ENCODE measurements around the gene NEAT1.
"Not testable (repeated sequence)": the region's sequence is repeated elsewhere in the genome, so short reads cannot be mapped to it uniquely, and the experiment has no call there.

The NEAT1 gene

GRCh38 chr11:65454696-65455456 is 32.3 kb downstream of the NEAT1 start:
- DNase-seq, result peak; percentile 36 to 87

GRCh38 chr11:65456418-65456817 is 33.8 kb downstream of the NEAT1 start:
- DNase-seq, result no peak

GRCh38 chr11:65459552-65459951 is 37.0 kb downstream of the NEAT1 start:
- DNase-seq, result no peak

GRCh38 chr11:65465471-65465870 is 42.9 kb downstream of the NEAT1 start:
- DNase-seq, result not testable (repeated sequence)

- DNase-seq, result not testable (repeated sequence)
These were observed 44.7 kb downstream of the NEAT1 start for GRCh38 chr11:65467306-65467705.

GRCh38 chr11:65468874-65469333 is 46.3 kb downstream of the NEAT1 start:
- DNase-seq, result peak; percentile 15 to 44

- no peak for DNase-seq
These were observed 47.9 kb downstream of the NEAT1 start for GRCh38 chr11:65470433-65471049.

- DNase-seq, result peak; percentile 30 to 71
These were observed 48.9 kb downstream of the NEAT1 start for GRCh38 chr11:65471447-65471891.

GRCh38 chr11:65472588-65473277 is 50.1 kb downstream of the NEAT1 start:
- DNase-seq, result not testable (repeated sequence)

GRCh38 chr11:65473278-65473860 is 50.8 kb downstream of the NEAT1 start:
- no peak for DNase-seq

GRCh38 chr11:65474864-65475263 is 52.3 kb downstream of the NEAT1 start:
- DNase-seq, result no peak

- DNase-seq, result no peak
These were observed 54.1 kb downstream of the NEAT1 start for GRCh38 chr11:65476632-65477148.

GRCh38 chr11:65477149-65477965 is 54.8 kb downstream of the NEAT1 start:
- peak; percentile 71 to 88 for DNase-seq

GRCh38 chr11:65478388-65479183 is 56.0 kb downstream of the NEAT1 start:
- DNase-seq, result no peak

GRCh38 chr11:65479184-65480145 is 56.9 kb downstream of the NEAT1 start:
- DNase-seq, result peak in 1 of 2 experiments; percentile 75

- DNase-seq, result no peak
These were observed 59.8 kb downstream of the NEAT1 start for GRCh38 chr11:65482306-65482850.

GRCh38 chr11:65485920-65486219 is 63.3 kb downstream of the NEAT1 start:
- DNase-seq, result no peak

- no peak for DNase-seq
These were observed 64.2 kb downstream of the NEAT1 start for GRCh38 chr11:65486570-65487466.

Measured in NCI-H524 (cell line).